ENCODE measurements around the gene MOV10L1. TPM values are rescaled to one million over a fixed set of nuclear protein-coding genes. Genes with fewer than 3 reads are reported as not detected.

The MOV10L1 gene
- total RNA-seq, 1 donor from 2014 or later, result 0.12 TPM

DNA sequence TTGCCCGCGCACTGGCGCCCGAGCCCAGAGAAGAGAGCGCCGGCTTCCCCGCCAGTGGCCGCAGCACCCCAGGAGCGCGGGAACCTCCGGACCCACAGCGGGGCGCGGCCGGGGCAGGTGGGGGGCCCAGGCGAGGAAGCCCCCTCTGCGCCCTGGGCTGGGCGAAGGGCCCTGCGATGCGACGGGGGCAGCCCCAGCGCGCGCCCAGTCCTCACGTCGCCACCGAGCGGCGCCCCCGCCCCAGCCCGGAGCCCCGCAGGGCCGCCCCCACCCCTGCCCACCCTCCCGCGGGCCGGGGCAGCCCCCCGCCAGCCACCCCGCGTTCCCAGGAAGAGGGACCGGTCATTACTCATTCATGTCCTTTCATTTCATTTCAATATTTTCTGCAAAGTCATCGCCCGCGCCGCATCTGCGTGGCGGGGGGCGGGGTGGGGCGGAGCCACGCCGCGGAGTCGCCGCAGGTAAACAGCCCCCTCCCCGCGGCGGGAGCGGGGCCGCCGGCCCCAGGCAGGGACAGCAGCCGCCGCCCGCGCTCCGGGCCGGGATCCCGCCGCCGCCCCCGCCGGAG is 80.1 kb downstream of the MOV10L1 start:
- no peak overlapping the region for H3K4me3 ChIP-seq (ENCODE audit: low read depth, low read length)
- no peak for DNase-seq (ENCODE audit: low read depth)
- TF ChIP-seq, protein P1, sequence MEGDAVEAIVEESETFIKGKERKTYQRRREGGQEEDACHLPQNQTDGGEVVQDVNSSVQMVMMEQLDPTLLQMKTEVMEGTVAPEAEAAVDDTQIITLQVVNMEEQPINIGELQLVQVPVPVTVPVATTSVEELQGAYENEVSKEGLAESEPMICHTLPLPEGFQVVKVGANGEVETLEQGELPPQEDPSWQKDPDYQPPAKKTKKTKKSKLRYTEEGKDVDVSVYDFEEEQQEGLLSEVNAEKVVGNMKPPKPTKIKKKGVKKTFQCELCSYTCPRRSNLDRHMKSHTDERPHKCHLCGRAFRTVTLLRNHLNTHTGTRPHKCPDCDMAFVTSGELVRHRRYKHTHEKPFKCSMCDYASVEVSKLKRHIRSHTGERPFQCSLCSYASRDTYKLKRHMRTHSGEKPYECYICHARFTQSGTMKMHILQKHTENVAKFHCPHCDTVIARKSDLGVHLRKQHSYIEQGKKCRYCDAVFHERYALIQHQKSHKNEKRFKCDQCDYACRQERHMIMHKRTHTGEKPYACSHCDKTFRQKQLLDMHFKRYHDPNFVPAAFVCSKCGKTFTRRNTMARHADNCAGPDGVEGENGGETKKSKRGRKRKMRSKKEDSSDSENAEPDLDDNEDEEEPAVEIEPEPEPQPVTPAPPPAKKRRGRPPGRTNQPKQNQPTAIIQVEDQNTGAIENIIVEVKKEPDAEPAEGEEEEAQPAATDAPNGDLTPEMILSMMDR (conservative IDR thresholded peaks at IDR 0.05; ENCODE audit: low read depth, low read length), result no peak

DNA sequence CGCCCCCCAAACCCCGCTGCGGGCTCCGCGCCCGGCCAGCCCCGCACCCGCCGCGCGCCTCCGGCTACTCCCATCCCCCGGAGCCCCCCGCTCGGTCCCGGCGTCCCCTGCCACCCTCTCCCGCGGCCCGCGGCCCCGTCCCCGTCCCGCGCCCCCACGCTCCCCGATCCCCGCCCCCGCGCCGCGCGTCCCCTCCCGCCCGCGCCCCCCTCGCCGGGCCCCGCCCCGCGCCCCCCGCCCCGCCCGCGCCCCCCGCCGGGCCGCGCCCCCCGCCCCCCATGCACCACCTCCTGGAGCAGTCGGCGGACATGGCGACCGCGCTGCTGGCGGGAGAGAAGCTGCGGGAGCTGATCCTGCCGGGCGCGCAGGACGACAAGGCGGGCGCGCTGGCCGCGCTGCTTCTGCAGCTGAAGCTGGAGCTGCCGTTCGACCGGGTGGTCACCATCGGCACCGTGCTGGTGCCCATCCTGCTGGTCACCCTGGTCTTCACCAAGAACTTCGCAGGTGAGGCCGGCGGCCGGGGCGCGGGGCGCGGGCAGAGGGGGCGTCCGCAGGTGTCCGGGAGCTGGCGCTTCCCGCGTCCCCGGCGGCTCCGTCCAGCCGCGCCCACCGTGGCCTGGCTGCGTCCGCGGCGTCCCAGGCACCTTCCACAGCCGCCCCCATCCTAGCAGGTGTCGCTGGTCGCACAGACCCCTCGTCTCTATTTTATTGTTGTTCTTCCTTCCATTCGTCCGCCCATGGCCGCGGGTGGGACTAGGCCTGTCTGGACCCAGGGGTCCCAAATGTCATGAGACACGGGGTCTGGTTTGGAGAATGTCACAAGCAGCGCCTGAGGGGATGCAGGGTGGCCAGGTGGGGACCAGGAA is 80.9 kb downstream of the MOV10L1 start, which contains the start of gene PANX2:
Gene PANX2 (plus strand): TSS at position 279 of the 866 bp plus-strand sequence. CDS start 0 bp downstream, at position 279.
- TF ChIP-seq, protein P1 (conservative IDR thresholded peaks at IDR 0.05; ENCODE audit: low read depth, low read length), result no peak
- no peak for DNase-seq (ENCODE audit: low read depth)
- no peak within 1 kb of the TSS for H3K4me3 ChIP-seq (ENCODE audit: low read depth, low read length)

DNA sequence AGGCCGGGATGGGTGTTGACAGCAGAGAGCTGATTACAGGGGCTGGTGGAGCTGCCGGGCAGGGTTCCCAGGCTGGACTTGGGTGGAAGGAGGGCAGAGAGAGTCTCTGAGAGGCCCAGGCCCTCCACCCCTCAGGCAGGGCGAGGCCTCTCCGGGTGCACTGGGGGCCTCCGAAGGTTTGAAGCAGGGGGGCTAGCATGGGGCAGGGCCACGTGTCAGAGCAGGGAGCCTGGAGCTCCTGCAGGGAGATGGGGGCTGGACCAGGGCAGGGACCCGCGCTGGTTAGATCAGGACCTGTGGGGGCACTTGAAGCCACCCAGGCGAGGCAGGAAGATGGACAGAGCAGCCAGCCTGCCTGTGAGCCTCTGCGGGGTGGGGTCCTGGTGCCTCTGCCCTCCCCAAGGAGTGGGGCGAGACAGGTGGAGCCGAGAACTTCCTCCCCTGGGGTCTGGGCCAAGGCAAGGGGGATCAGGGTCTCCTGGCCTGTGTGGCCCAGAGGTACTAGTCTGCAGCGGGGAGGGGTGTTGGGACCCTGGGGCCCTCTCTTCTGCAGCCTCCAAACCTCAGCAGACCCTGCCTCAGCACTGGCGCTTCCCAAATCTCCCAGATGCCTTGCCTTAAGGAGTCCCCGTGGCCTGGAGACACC is 81.6 kb downstream of the MOV10L1 start:
- TF ChIP-seq, protein P1 (conservative IDR thresholded peaks at IDR 0.05; ENCODE audit: low read depth, low read length), result no peak
- DNase-seq (ENCODE audit: low read depth), result no peak
- H3K4me3 ChIP-seq (ENCODE audit: low read depth, low read length), result no peak overlapping the region

DNA sequence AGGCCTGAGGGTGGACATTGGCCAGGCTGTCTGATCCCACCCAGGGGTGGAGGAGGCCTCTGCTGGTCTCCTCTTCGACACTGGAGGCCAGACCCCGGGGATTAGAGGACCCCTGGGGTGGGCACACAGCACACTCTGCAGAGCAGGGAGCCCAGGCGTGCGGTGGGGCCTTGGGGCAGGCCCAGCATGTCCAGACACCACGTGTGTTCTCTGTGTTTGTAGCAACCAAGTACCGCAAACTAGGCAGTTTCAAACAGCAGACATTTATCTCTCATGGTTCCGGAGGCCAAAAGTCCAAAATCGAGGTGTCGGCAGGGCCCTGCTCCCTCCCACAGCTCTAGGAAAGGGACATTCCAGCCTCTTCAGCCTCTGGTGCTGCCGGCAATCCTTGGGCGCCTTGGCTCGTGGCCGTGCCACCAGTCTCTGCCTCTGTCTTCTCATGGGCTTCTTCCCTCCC is 82.2 kb downstream of the MOV10L1 start:
- no peak for DNase-seq (ENCODE audit: low read depth)
- TF ChIP-seq, protein P1 (conservative IDR thresholded peaks at IDR 0.05; ENCODE audit: low read depth, low read length), result no peak
- H3K4me3 ChIP-seq (ENCODE audit: low read depth, low read length), result no peak overlapping the region

DNA sequence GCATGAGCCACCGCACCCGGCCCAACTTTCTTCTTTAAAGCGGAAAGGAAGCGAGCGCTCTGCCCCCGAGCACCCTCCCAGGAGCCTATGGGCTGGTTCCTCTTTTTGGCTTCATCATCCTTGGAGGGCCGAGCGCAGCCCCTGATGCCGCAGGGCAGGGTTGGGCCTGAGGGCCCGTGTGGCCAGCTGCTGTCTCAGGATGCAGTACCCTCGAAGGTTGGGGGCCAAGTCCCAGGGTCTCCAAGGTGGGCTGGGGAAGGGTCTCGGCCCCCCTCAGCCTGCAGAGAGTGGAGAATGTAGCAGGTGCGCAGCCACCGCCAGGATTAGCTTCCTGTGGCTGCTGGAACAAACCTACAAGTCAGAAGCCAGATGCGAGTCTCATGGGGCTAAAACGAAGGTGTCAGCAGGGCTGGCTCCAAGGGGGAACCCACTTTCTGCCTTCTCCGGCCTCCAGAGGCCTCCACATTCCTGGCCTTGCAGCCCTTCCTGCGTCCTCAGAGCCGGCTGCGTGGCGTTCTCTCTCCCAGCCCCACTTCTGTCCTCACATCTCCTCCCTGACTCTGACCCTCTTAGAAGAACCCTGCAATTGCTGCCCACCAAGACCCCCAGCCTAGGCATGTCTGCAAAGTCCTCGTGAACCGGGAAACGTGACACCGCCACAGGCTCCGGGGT is 83.6 kb downstream of the MOV10L1 start:
- TF ChIP-seq, protein P1 (conservative IDR thresholded peaks at IDR 0.05; ENCODE audit: low read depth, low read length), result no peak
- no peak for DNase-seq (ENCODE audit: low read depth)

DNA sequence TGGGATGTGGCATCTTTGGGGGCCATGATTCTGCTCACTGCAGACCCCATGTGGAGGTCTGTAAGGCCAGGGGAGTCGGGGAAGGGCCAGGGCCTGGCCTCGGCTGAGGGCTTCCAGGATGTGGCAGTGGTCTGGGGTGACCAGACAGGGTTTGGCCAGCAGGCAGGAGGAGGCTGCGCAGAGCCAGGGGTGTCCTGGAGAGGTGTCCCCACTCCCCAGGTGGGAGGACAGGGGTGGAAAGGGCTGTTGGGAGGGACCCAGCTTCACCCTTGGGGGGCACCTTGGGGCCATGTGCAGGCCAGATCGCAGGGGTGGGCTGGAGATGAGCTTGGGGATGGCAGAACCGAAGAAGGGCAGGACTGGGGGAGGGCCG is 84.2 kb downstream of the MOV10L1 start:
- TF ChIP-seq, protein P1 (conservative IDR thresholded peaks at IDR 0.05; ENCODE audit: low read depth, low read length), result no peak
- no peak for DNase-seq (ENCODE audit: low read depth)
- H3K4me3 ChIP-seq (ENCODE audit: low read depth, low read length), result no peak overlapping the region

More for the DNA sequence above, 83.6 kb downstream of the MOV10L1 start:
- no peak overlapping the region for H3K4me3 ChIP-seq (ENCODE audit: low read depth, low read length)

Data from epithelial cell of proximal tubule (primary cell).